Measurements from ENCODE around the gene DUOXA2. TPM values are rescaled to one million over a fixed set of nuclear protein-coding genes. Genes with fewer than 3 reads are reported as not detected.

Gene DUOXA2
- total RNA-seq, 1 donor from 2014 or later = 0.32 TPM

GRCh38 chr15:45155739-45156138, 41.6 kb downstream of the DUOXA2 start:
- TF ChIP-seq CTCF (IDR thresholded peaks at IDR 0.05) = no peak
- Histone ChIP-seq H3K4me1 (no peaks in the 10 kb centered on the region), H3K27ac (no peak overlapping the region), H3K4me3 (no peak overlapping the region), H3K36me3 (no peaks in the 10 kb centered on the region), H3K9me3 (no peaks in the 10 kb centered on the region), H3K27me3 (no peaks in the 10 kb centered on the region)
- DNase-seq (ENCODE audit: low spot score in 2 of 2) = no peak
- intact Hi-C loops (cut with DNase I) = no loop called here

GRCh38 chr15:45156744-45157455, 42.8 kb downstream of the DUOXA2 start:
- Histone ChIP-seq H3K36me3 (no peaks in the 10 kb centered on the region), H3K27me3 (no peaks in the 10 kb centered on the region), H3K9me3 (no peaks in the 10 kb centered on the region), H3K4me1 (no peaks in the 10 kb centered on the region), H3K4me3 (no peak overlapping the region), H3K27ac (no peak overlapping the region)
- intact Hi-C loops (cut with DNase I) = no loop called here
- no peak for TF ChIP-seq CTCF (IDR thresholded peaks at IDR 0.05)
- DNase-seq (ENCODE audit: low spot score in 2 of 2) = no peak

GRCh38 chr15:45157974-45158373, 43.8 kb downstream of the DUOXA2 start:
- no peaks in the 10 kb centered on the region for H3K27me3 ChIP-seq
- H3K36me3 ChIP-seq = no peaks in the 10 kb centered on the region
- TF ChIP-seq CTCF (IDR thresholded peaks at IDR 0.05) = no peak
- no peak overlapping the region for H3K27ac ChIP-seq
- no peak for DNase-seq (ENCODE audit: low spot score in 2 of 2)
- peaks cover 0 to 5% of the 10 kb centered on the region in 2 donors for H3K4me1 ChIP-seq
- intact Hi-C loops (cut with DNase I) = no loop called here
- no peaks in the 10 kb centered on the region for H3K9me3 ChIP-seq
- no peak overlapping the region for H3K4me3 ChIP-seq

GRCh38 chr15:45161666-45162065, 47.5 kb downstream of the DUOXA2 start:
- H3K36me3 ChIP-seq = no peaks in the 10 kb centered on the region
- intact Hi-C loops (cut with DNase I) = no loop called here
- no peak for DNase-seq (ENCODE audit: low spot score in 2 of 2)
- no peak for TF ChIP-seq CTCF (IDR thresholded peaks at IDR 0.05)
- no peak overlapping the region for H3K27ac ChIP-seq
- H3K9me3 ChIP-seq = no peaks in the 10 kb centered on the region
- H3K27me3 ChIP-seq = no peaks in the 10 kb centered on the region
- peaks cover 0 to 14% of the 10 kb centered on the region in 2 donors for H3K4me1 ChIP-seq
- no peak overlapping the region for H3K4me3 ChIP-seq

GRCh38 chr15:45162771-45163507, 48.8 kb downstream of the DUOXA2 start:
- Histone ChIP-seq H3K27ac (no peak overlapping the region), H3K4me3 (no peak overlapping the region), H3K4me1 (peaks cover 0 to 14% of the 10 kb centered on the region in 2 donors), H3K27me3 (no peaks in the 10 kb centered on the region), H3K9me3 (no peaks in the 10 kb centered on the region), H3K36me3 (no peaks in the 10 kb centered on the region)
- DNase-seq (ENCODE audit: low spot score in 2 of 2) = peak; percentile 46 to 91
- intact Hi-C loops (cut with DNase I) = loop anchor here (1.0 kb wide), 1 partner anchor 236 kb away; no protein-coding TSS in a partner anchor
- TF ChIP-seq CTCF (IDR thresholded peaks at IDR 0.05) = peak; percentile 83 to 95 (median 88)

Measured in ascending aorta (tissue), 2 donors.